Vagina (tissue), 2 donors: ENCODE results near the gene ARID3A.

Experiments
- POLR2A ChIP-seq, 2 donors: fragments of 450-650 bp; IDR thresholded peaks; one replicate each; pipeline ENCODE4 v1.6.1; 2017; ENCODE audit warnings: antibody characterized with exemption in 2 of 2, mild to moderate bottlenecking in 2 of 2, moderate library complexity in 2 of 2
- POLR2AphosphoS5 ChIP-seq, 2 donors: sonication (generic); formaldehyde crosslinking; IDR thresholded peaks; one replicate each; pipeline ENCODE4 v1.9.0; 2017; ENCODE audit warnings: antibody characterized with exemption in 2 of 2, mild to moderate bottlenecking in 2 of 2, low read depth in 1 of 2; ENCODE audit not compliant: insufficient read depth in 1 of 2
- TF ChIP-seq, protein P1 (sequence below), 3 experiments: fragments of 450-650 bp in 2 of 3; fragments of 200-600 bp in 1 of 3; sonication (generic) in 1 of 3; IDR thresholded peaks; one replicate each; pipeline ENCODE4 v1.5.1; 2017 to 2019; ENCODE audit warnings: antibody characterized with exemption in 3 of 3, mild to moderate bottlenecking in 2 of 3, moderate library complexity in 2 of 3

DNA sequence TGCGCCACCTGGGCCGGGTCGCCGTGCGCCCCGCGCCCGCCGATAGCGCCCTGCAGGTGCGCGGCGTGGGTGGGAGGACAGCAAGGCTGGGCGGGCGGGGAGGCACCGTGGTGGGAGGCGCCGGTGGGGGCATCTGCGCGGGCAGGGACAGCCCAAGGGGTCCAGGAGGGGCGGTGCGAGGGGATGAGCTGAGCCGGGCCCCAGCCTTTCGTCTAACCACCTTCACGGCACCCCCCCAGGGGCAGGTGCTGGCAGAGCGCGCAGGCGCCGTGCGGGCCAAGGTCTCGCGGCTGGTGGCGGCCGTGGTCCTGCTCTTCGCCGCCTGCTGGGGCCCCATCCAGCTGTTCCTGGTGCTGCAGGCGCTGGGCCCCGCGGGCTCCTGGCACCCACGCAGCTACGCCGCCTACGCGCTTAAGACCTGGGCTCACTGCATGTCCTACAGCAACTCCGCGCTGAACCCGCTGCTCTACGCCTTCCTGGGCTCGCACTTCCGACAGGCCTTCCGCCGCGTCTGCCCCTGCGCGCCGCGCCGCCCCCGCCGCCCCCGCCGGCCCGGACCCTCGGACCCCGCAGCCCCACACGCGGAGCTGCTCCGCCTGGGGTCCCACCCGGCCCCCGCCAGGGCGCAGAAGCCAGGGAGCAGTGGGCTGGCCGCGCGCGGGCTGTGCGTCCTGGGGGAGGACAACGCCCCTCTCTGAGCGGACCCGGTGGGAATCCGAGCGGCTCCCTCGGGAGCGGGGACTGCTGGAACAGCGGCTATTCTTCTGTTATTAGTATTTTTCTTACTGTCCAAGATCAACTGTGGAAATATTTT, 5.6 kb upstream of the ARID3A start:
- TF ChIP-seq, protein P1, sequence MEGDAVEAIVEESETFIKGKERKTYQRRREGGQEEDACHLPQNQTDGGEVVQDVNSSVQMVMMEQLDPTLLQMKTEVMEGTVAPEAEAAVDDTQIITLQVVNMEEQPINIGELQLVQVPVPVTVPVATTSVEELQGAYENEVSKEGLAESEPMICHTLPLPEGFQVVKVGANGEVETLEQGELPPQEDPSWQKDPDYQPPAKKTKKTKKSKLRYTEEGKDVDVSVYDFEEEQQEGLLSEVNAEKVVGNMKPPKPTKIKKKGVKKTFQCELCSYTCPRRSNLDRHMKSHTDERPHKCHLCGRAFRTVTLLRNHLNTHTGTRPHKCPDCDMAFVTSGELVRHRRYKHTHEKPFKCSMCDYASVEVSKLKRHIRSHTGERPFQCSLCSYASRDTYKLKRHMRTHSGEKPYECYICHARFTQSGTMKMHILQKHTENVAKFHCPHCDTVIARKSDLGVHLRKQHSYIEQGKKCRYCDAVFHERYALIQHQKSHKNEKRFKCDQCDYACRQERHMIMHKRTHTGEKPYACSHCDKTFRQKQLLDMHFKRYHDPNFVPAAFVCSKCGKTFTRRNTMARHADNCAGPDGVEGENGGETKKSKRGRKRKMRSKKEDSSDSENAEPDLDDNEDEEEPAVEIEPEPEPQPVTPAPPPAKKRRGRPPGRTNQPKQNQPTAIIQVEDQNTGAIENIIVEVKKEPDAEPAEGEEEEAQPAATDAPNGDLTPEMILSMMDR (IDR thresholded peaks at IDR 0.05), result no peak
- TF ChIP-seq POLR2A (IDR thresholded peaks at IDR 0.05) (no peak), POLR2AphosphoS5 (IDR thresholded peaks at IDR 0.05; ENCODE audit: insufficient read depth in 1 of 2, low read depth in 1 of 2) (no peak)
